SIG-M5 (cell line): ENCODE measurements around the gene AP1B1.
A peak's percentile ranks its signal among the peaks of the same experiment; 100 is the strongest.
"Not testable (repeated sequence)": the region's sequence is repeated elsewhere in the genome, so short reads cannot be mapped to it uniquely, and the experiment has no call there.

ENCODE experiments used
- DNase-seq: peaks from one replicate; lab custom pipeline; 2025; lab: John Stamatoyannopoulos, UW

The AP1B1 gene

GRCh38 chr22:29386708-29387107, 1.7 kb downstream of the AP1B1 start:
- DNase-seq, result no peak

GRCh38 chr22:29385748-29386147, 2.6 kb downstream of the AP1B1 start:
- peak; percentile 74 for DNase-seq

- DNase-seq, result no peak
These were observed 3.1 kb downstream of the AP1B1 start for GRCh38 chr22:29385151-29385704.

GRCh38 chr22:29383740-29384139, 4.6 kb downstream of the AP1B1 start:
- no peak for DNase-seq

GRCh38 chr22:29382580-29383302, 5.6 kb downstream of the AP1B1 start:
- DNase-seq, result no peak

GRCh38 chr22:29380856-29381255, 7.5 kb downstream of the AP1B1 start:
- no peak for DNase-seq

GRCh38 chr22:29380032-29380781, 8.2 kb downstream of the AP1B1 start:
- DNase-seq, result no peak

GRCh38 chr22:29379258-29379657, 9.1 kb downstream of the AP1B1 start:
- no peak for DNase-seq

GRCh38 chr22:29377979-29378378, 10.4 kb downstream of the AP1B1 start:
- no peak for DNase-seq

- DNase-seq, result not testable (repeated sequence)
These were observed 11.7 kb downstream of the AP1B1 start for GRCh38 chr22:29376705-29377104.

- no peak for DNase-seq
These were observed 12.8 kb downstream of the AP1B1 start for GRCh38 chr22:29375398-29376076.

GRCh38 chr22:29374806-29375205, 13.6 kb downstream of the AP1B1 start:
- DNase-seq, result not testable (repeated sequence)

GRCh38 chr22:29374401-29374800, 14.0 kb downstream of the AP1B1 start:
- DNase-seq, result no peak

- DNase-seq, result no peak
These were observed 17.8 kb downstream of the AP1B1 start for GRCh38 chr22:29370537-29370936.

GRCh38 chr22:29369460-29369859, 18.9 kb downstream of the AP1B1 start:
- peak; percentile 6 for DNase-seq

GRCh38 chr22:29359469-29359868, 28.9 kb downstream of the AP1B1 start:
- DNase-seq, result no peak

GRCh38 chr22:29357193-29357890, 31.0 kb downstream of the AP1B1 start:
- not testable (repeated sequence) for DNase-seq

- DNase-seq, result no peak
These were observed 34.5 kb downstream of the AP1B1 start for GRCh38 chr22:29353860-29354259.

GRCh38 chr22:29353286-29353685, 35.1 kb downstream of the AP1B1 start:
- no peak for DNase-seq

GRCh38 chr22:29352778-29353177, 35.6 kb downstream of the AP1B1 start:
- DNase-seq, result no peak

GRCh38 chr22:29351891-29352290, 36.5 kb downstream of the AP1B1 start:
- no peak for DNase-seq

- DNase-seq, result no peak
These were observed 37.3 kb downstream of the AP1B1 start for GRCh38 chr22:29351042-29351441.
